Activated T-helper 1 cell treated with anti-CD3 and anti-CD28 coated beads, Interleukin-12 subunit alpha, Interleukin-12 subunit beta, Interleukin-2, Interleukin-4 antibody, amounts not matched to agents 30 ng/mL and 10 ng/mL and 1 ng/mL, durations not matched to agents 14 hours and 24 hours and 36 hours (primary cell): Measurements from ENCODE around the gene MBIP. TPM values are rescaled to one million over a fixed set of nuclear protein-coding genes. Genes with fewer than 3 reads are reported as not detected.
"Not testable (repeated sequence)": the region's sequence is repeated elsewhere in the genome, so short reads cannot be mapped to it uniquely, and the experiment has no call there.

Source experiments
- DNase-seq: peaks from one replicate; pipeline ENCODE4 v3.0.0; 2021; ENCODE audit warnings: low spot score
- H3K27ac Mint-ChIP-seq: one replicate; pipeline ENCODE4 v1.8.0; 2021; ENCODE audit warnings: mild to moderate bottlenecking, mixed read lengths
- H3K27me3 Mint-ChIP-seq: one replicate; pipeline ENCODE4 v1.8.0; 2022; ENCODE audit warnings: mild to moderate bottlenecking, moderate library complexity, mixed read lengths; ENCODE audit not compliant: insufficient read depth
- H3K36me3 Mint-ChIP-seq: one replicate; pipeline ENCODE4 v1.8.0; 2021; ENCODE audit warnings: low read depth, mixed read lengths
- H3K4me1 Mint-ChIP-seq: one replicate; pipeline ENCODE4 v1.8.0; 2021; ENCODE audit warnings: low read depth, mixed read lengths
- H3K4me3 Mint-ChIP-seq: one replicate; pipeline ENCODE4 v1.8.0; 2021; ENCODE audit warnings: mild to moderate bottlenecking, moderate library complexity, mixed read lengths
- H3K9me3 Mint-ChIP-seq: one replicate; pipeline ENCODE4 v1.8.0; 2021; ENCODE audit warnings: mixed read lengths
- intact Hi-C: fragments of 100-400 bp; cut with micrococcal nuclease; formaldehyde crosslinking; loops from one replicate; pipeline ENCODE4 v1.15.1; 2024
- total RNA-seq: library from RNA; stranded (reverse); gene quantifications from 2 replicates; pipeline ENCODE4 v1.2.3, GENCODE V29; 2022

The MBIP gene
- total RNA-seq, 1 donor from 2014 or later: 33.4 TPM

GRCh38 chr14:36333119-36333518 lies 12.7 kb upstream of the MBIP start:
- intact Hi-C loops: no loop called here
- no peak overlapping the region for H3K27ac Mint-ChIP-seq
- H3K4me1 Mint-ChIP-seq: no peaks in the 10 kb centered on the region
- no peaks in the 10 kb centered on the region for H3K36me3 Mint-ChIP-seq
- no peaks in the 10 kb centered on the region for H3K9me3 Mint-ChIP-seq
- peaks cover 16% of the 10 kb centered on the region for H3K27me3 Mint-ChIP-seq
- no peak overlapping the region for H3K4me3 Mint-ChIP-seq
- DNase-seq: no peak

DNA sequence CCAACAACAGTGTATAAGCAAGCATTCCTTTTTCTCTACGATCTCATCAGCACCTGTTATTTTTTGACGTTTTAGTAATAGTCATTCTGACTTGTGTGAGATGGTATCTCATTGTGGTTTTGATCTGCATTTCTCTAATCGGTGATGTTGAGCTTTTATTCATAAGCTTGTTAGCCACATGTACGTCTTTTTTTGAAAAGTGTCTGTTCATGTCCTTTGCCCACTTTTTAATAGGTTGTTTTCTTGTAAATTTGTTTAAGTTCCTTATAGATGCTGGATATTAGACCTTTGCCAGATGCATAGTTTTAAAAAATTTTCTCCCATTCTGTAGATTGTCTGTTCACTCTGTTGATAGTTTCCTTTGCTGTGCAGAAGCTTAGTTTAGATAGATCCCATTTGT lies 7.1 kb upstream of the MBIP start:
- DNase-seq, H3K36me3 Mint-ChIP-seq, H3K4me1 Mint-ChIP-seq, H3K4me3 Mint-ChIP-seq, H3K27ac Mint-ChIP-seq, H3K9me3 Mint-ChIP-seq: not testable (repeated sequence)
- intact Hi-C loops: loop anchor here (10.0 kb wide), 1 partner anchor 1203 kb away; the partner anchor contains the start of genes PPP2R3C and PRORP
- peaks cover 26% of the 10 kb centered on the region for H3K27me3 Mint-ChIP-seq

DNA sequence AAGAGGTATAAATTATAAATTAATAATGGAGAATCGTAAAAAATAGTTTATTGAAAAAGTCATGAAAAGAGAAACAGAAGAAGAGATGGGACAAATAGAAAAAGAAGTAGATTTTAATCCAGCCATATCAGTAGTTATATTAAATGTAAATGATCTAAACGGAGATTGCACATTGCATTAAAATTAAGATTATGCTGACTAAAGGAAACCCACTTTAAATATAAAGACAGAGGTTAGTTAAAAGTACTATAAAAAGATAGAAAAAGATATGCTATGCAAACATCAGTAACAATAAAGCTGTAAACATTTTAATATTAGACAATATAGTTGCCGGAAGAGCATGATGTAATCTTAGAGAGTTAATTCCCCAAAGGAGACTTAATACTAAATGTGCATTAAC lies 5.4 kb upstream of the MBIP start:
- Mint-ChIP-seq H3K4me3 (no peak overlapping the region), H3K4me1 (peaks cover under 1% of the 10 kb centered on the region), H3K27ac (no peak overlapping the region), H3K36me3 (no peaks in the 10 kb centered on the region), H3K9me3 (no peaks in the 10 kb centered on the region), H3K27me3 (peaks cover 24% of the 10 kb centered on the region)
- no peak for DNase-seq
- intact Hi-C loops: loop anchor here (10.0 kb wide), 1 partner anchor 1201 kb away; the partner anchor contains the start of genes PPP2R3C and PRORP

GRCh38 chr14:36324897-36325296 lies 4.5 kb upstream of the MBIP start:
- H3K9me3 Mint-ChIP-seq: peaks cover 3% of the 10 kb centered on the region

GRCh38 chr14:36320897-36321381 lies 502 bp upstream of the MBIP start:
- Mint-ChIP-seq H3K27me3 (peaks cover 14% of the 10 kb centered on the region), H3K27ac (peak overlapping the region; percentile 92), H3K4me3 (peak overlapping the region; percentile 93), H3K9me3 (peaks cover 3% of the 10 kb centered on the region), H3K36me3 (peaks cover 4% of the 10 kb centered on the region), H3K4me1 (peaks cover 35% of the 10 kb centered on the region)
- intact Hi-C loops: loop anchor here (1.0 to 10.0 kb wide), 6 partner anchors 54 to 1858 kb away; partner anchors contain the start of genes BRMS1L, EAPP, PPP2R3C and PRORP
- DNase-seq: no peak

More at GRCh38 chr14:36324897-36325296, 4.5 kb upstream of the MBIP start:
- Mint-ChIP-seq H3K4me3 (no peak overlapping the region), H3K27ac (no peak overlapping the region), H3K36me3 (peaks cover 4% of the 10 kb centered on the region), H3K27me3 (peaks cover 26% of the 10 kb centered on the region), H3K4me1 (peaks cover 8% of the 10 kb centered on the region)
- intact Hi-C loops: loop anchor here (5.0 to 10.0 kb wide), 2 partner anchors 1200 to 1788 kb away; partner anchors contain the start of genes EAPP, PPP2R3C and PRORP
- no peak for DNase-seq

DNA sequence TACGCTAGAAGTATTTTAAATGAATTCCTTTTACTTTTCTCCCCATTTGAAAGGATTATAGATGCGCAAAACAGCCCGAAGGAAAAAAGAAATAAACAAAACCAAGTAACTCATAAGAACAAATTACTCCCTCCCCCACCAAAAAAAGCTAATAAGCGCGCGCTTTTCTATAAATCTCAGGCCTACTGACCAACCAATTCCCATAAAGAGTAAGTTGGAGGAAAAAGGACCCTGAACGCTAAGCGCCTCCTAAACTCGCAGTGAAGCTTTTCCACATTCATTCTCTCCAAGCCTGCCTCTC lies 588 bp downstream of the MBIP start:
- H3K4me3 Mint-ChIP-seq: peak overlapping the region; percentile 93
- peaks cover 46% of the 10 kb centered on the region for H3K4me1 Mint-ChIP-seq
- peak overlapping the region; percentile 92 for H3K27ac Mint-ChIP-seq
- intact Hi-C loops: loop anchor here (1.0 to 10.0 kb wide), 7 partner anchors 55 to 1857 kb away; partner anchors contain the start of genes BRMS1L, EAPP, INSM2 and PPP2R3C
- H3K36me3 Mint-ChIP-seq: peaks cover 4% of the 10 kb centered on the region
- peaks cover 13% of the 10 kb centered on the region for H3K27me3 Mint-ChIP-seq
- no peak for DNase-seq
- H3K9me3 Mint-ChIP-seq: peaks cover 3% of the 10 kb centered on the region

DNA sequence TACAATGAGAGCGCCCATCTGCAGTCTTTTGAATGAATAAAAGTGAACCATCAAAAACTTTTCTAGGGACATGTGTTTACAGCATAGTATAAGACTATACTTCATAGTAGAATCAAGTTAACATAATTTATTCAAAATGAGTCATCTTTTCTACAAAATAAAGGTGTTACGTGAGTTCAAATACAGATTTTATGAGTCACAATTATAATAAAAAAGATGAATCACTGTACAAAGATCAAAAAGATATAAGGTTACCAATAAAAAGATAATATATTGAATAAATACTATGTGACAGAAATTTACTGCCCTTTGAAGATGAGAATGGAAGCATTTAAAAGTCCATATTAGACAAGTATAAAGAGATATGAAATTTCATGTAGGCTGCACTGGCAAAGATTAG lies 2.8 kb downstream of the MBIP start:
- Mint-ChIP-seq H3K27me3 (peaks cover 10% of the 10 kb centered on the region), H3K36me3 (peaks cover 15% of the 10 kb centered on the region), H3K9me3 (peaks cover 3% of the 10 kb centered on the region), H3K4me1 (peaks cover 46% of the 10 kb centered on the region), H3K27ac (no peak overlapping the region), H3K4me3 (no peak overlapping the region)
- no peak for DNase-seq
- intact Hi-C loops: loop anchor here (5.0 kb wide), 1 partner anchor 785 kb away; the partner anchor contains the start of gene INSM2

- Mint-ChIP-seq H3K36me3 (peaks cover 20% of the 10 kb centered on the region), H3K27ac (no peak overlapping the region), H3K4me3 (no peak overlapping the region), H3K9me3 (peaks cover 3% of the 10 kb centered on the region), H3K4me1 (peaks cover 46% of the 10 kb centered on the region), H3K27me3 (peaks cover 3% of the 10 kb centered on the region)
- intact Hi-C loops: loop anchor here (5.0 kb wide), 1 partner anchor 784 kb away; the partner anchor contains the start of gene INSM2
- DNase-seq: no peak
Measured at GRCh38 chr14:36316131-36316530, 4.3 kb downstream of the MBIP start.

DNA sequence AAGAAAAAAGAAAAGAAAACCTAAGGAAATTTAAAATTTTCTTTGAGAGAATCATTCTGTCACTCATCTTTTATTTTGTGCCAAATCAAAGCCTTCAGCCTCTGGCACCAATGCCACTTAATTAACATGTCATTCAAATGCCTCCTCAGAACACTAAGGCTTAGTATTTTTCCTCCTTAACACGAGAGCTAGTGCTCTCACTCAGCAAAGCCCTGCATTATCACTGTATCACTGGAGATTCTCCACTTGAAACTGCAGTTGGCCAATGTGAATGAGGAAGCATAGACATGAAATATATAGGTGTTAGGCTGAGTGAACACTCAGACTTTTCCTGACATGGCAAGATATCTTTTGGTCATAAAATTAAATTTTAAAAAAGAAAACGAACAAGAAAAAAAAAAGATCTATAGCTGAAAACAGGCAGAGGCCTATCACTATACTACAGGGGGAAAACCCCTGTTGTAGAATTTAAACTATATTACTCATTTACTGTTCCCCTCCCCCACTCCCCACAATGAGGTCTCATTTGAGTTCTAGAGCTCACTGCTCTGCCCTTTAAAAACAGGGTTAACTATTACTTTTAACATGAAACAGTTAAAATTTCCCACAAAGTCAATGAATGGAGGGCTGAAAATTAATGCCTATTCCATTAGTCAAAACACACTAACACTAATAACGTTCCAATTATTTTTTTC lies 5.1 kb downstream of the MBIP start:
- H3K27ac Mint-ChIP-seq: peak overlapping the region; percentile 57
- H3K4me3 Mint-ChIP-seq: no peak overlapping the region
- H3K4me1 Mint-ChIP-seq: peaks cover 41% of the 10 kb centered on the region
- intact Hi-C loops: loop anchor here (5.0 kb wide), 1 partner anchor 783 kb away; the partner anchor contains the start of gene INSM2
- H3K36me3 Mint-ChIP-seq: peaks cover 24% of the 10 kb centered on the region
- H3K9me3 Mint-ChIP-seq: no peaks in the 10 kb centered on the region
- no peak for DNase-seq
- H3K27me3 Mint-ChIP-seq: no peaks in the 10 kb centered on the region

DNA sequence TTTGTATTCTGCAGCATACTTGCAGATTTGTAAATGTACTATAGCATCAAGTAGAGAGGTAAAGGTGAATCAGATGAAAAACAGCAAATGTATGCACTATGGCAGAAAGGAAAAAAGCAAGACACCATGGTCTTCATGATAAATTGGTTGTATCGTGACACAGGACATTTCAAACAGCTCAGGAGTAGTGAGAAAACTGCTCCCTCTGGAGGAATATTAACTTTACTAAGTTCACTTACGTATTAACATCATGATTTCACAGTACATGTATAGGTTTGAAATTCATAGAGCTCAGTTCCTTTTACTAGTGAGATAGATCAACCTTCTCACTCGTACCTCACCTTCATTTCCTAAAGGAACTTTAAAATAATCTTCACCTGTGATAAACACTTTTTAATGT lies 6.5 kb downstream of the MBIP start:
- intact Hi-C loops: no loop called here
- peaks cover 33% of the 10 kb centered on the region for H3K36me3 Mint-ChIP-seq
- no peak overlapping the region for H3K27ac Mint-ChIP-seq
- H3K4me3 Mint-ChIP-seq: no peak overlapping the region
- peaks cover 30% of the 10 kb centered on the region for H3K4me1 Mint-ChIP-seq
- H3K9me3 Mint-ChIP-seq: no peaks in the 10 kb centered on the region
- H3K27me3 Mint-ChIP-seq: no peaks in the 10 kb centered on the region
- no peak for DNase-seq

- intact Hi-C loops: no loop called here
- Mint-ChIP-seq H3K4me1 (peaks cover 30% of the 10 kb centered on the region), H3K27ac (no peak overlapping the region), H3K9me3 (no peaks in the 10 kb centered on the region), H3K36me3 (peaks cover 39% of the 10 kb centered on the region), H3K27me3 (no peaks in the 10 kb centered on the region), H3K4me3 (no peak overlapping the region)
- DNase-seq: no peak
Measured at GRCh38 chr14:36313206-36313605, 7.2 kb downstream of the MBIP start.

GRCh38 chr14:36306836-36307235 lies 13.6 kb downstream of the MBIP start:
- H3K9me3 Mint-ChIP-seq: no peaks in the 10 kb centered on the region
- no peaks in the 10 kb centered on the region for H3K27me3 Mint-ChIP-seq
- peaks cover 51% of the 10 kb centered on the region for H3K36me3 Mint-ChIP-seq
- H3K4me3 Mint-ChIP-seq: no peak overlapping the region
- DNase-seq: no peak
- H3K27ac Mint-ChIP-seq: no peak overlapping the region
- H3K4me1 Mint-ChIP-seq: no peaks in the 10 kb centered on the region
- intact Hi-C loops: no loop called here

DNA sequence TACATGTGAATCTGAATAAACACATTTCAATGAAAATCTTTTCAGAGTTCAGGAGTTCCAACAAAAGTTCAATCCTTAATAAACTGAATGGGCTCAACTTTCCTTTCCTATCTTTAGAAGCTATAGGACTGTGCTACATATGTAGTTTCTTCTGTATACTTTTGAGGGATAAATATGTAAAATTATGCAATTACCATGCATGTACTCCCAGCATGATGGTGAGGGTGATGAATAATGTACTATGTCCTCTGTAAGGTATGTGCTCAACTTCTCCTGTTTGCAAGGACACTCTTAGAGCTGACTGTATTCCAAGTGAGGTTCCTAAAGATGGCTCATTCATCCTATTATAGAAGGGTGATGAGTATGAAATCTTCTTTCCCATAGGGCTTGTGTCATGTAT lies 15.5 kb downstream of the MBIP start:
- no peak overlapping the region for H3K4me3 Mint-ChIP-seq
- H3K9me3 Mint-ChIP-seq: no peaks in the 10 kb centered on the region
- DNase-seq: no peak
- peaks cover 43% of the 10 kb centered on the region for H3K36me3 Mint-ChIP-seq
- H3K27ac Mint-ChIP-seq: no peak overlapping the region
- no peaks in the 10 kb centered on the region for H3K27me3 Mint-ChIP-seq
- no peaks in the 10 kb centered on the region for H3K4me1 Mint-ChIP-seq
- intact Hi-C loops: no loop called here
